Left cardiac atrium (tissue), 4 donors: ENCODE data around the gene CAPN9. TPM values are rescaled to one million over a fixed set of nuclear protein-coding genes. Genes with fewer than 3 reads are reported as not detected.
A peak's percentile ranks its signal among the peaks of the same experiment; 100 is the strongest.
"Not testable (repeated sequence)": the region's sequence is repeated elsewhere in the genome, so short reads cannot be mapped to it uniquely, and the experiment has no call there.

Experiments used
- ATAC-seq, 2 donors: fragments of 200-7000 bp; cut with Tn5 transposase; one replicate each; pipeline ENCODE4 v1.9.1; 2020; ENCODE audit warnings: mild to moderate bottlenecking in 2 of 2, moderate library complexity in 2 of 2
- DNase-seq: peaks from one replicate; pipeline ENCODE4 v3.0.0-alpha.2; 2020
- intact Hi-C, 2 donors: fragments of 100-400 bp; cut with DNase I; formaldehyde crosslinking; loops; one replicate each; pipeline versions ENCODE4 v1.14.1 to v1.15.1; 2022 to 2023
- total RNA-seq, 2 donors: library from RNA; stranded (reverse); fragmentation: NEBNext Ultra II Directional; extraction: Animal tissue kit (Norgen Biotek cat#: 25700); gene quantifications; one replicate each; pipeline ENCODE4 v1.2.1, GENCODE V29; 2021
- donor health status: DM: no; HTN: yes; CAD: no.
- donor health status: DM: no; HTN: yes; CAD: no; lungs with severe emphysema.
- donor health status: DM: yes; HTN: yes; CAD: no.
- donor health status: Dilated cardiomyopathy.

The CAPN9 gene
- total RNA-seq, 2 donors from 2014 or later = 0.18 to 0.24 TPM

- DNase-seq = no peak
- ATAC-seq = no peak
- intact Hi-C loops = no loop called here
Observed at GRCh38 chr1:230709619-230710542, 37.3 kb upstream of the CAPN9 start.

- intact Hi-C loops = no loop called here
- ATAC-seq = no peak
- DNase-seq = no peak
Observed at GRCh38 chr1:230710543-230710904, 36.7 kb upstream of the CAPN9 start.

- DNase-seq = no peak
Observed at GRCh38 chr1:230711245-230711644, 35.9 kb upstream of the CAPN9 start.

GRCh38 chr1:230712470-230712942, 34.7 kb upstream of the CAPN9 start:
- intact Hi-C loops = loop anchor here in 1 of 2 donors (2.0 kb wide), 1 partner anchor 60 kb away; no protein-coding TSS in a partner anchor

More at GRCh38 chr1:230711245-230711644, 35.9 kb upstream of the CAPN9 start:
- no peak for ATAC-seq
- intact Hi-C loops = no loop called here

GRCh38 chr1:230713138-230713537, 34.0 kb upstream of the CAPN9 start:
- ATAC-seq (no peak), DNase-seq (no peak)
- intact Hi-C loops = loop anchor here in 1 of 2 donors (2.0 kb wide), 1 partner anchor 60 kb away; no protein-coding TSS in a partner anchor

More at GRCh38 chr1:230712470-230712942, 34.7 kb upstream of the CAPN9 start:
- ATAC-seq = no peak
- DNase-seq = no peak

- DNase-seq (no peak), ATAC-seq (peak in 1 of 2 donors; percentile 15)
- intact Hi-C loops = loop anchor here in 1 of 2 donors (2.0 kb wide), 1 partner anchor 59 kb away; no protein-coding TSS in a partner anchor
Observed at GRCh38 chr1:230713547-230713914, 33.7 kb upstream of the CAPN9 start.

- ATAC-seq = peak; percentile 94 to 95
- intact Hi-C loops = loop anchor here in 1 of 2 donors (2.0 kb wide), 1 partner anchor 59 kb away; no protein-coding TSS in a partner anchor
- peak; percentile 79 for DNase-seq
Observed at GRCh38 chr1:230713915-230714764, 33.0 kb upstream of the CAPN9 start, which contains the start of gene AGT. AGT (minus strand) TSS chr1:230714122; CDS start chr1:230710823, 3,299 bp downstream.

- intact Hi-C loops = no loop called here
- no peak for ATAC-seq
- no peak for DNase-seq
Observed at GRCh38 chr1:230715510-230715909, 31.7 kb upstream of the CAPN9 start.

GRCh38 chr1:230716453-230716852, 30.7 kb upstream of the CAPN9 start:
- DNase-seq, intact Hi-C loops, ATAC-seq: not testable (repeated sequence)

GRCh38 chr1:230717251-230717650, 29.9 kb upstream of the CAPN9 start:
- intact Hi-C loops = no loop called here
- no peak for DNase-seq
- no peak for ATAC-seq

GRCh38 chr1:230721849-230722522, 25.2 kb upstream of the CAPN9 start:
- ATAC-seq, intact Hi-C loops, DNase-seq: not testable (repeated sequence)

- peak; percentile 60 to 84 for ATAC-seq
- intact Hi-C loops = no loop called here
- DNase-seq = no peak
Observed at GRCh38 chr1:230725256-230726012, 21.8 kb upstream of the CAPN9 start.

- ATAC-seq (peak; percentile 42 to 63), DNase-seq (no peak)
- intact Hi-C loops = no loop called here
Observed at GRCh38 chr1:230728710-230729392, 18.3 kb upstream of the CAPN9 start.

- intact Hi-C loops = no loop called here
- DNase-seq = no peak
- peak; percentile 45 to 63 for ATAC-seq
Observed at GRCh38 chr1:230730977-230731376, 16.2 kb upstream of the CAPN9 start.

- ATAC-seq = no peak
- no peak for DNase-seq
- intact Hi-C loops = no loop called here
Observed at GRCh38 chr1:230735447-230735846, 11.7 kb upstream of the CAPN9 start.

GRCh38 chr1:230737622-230738262, 9.4 kb upstream of the CAPN9 start:
- intact Hi-C loops = no loop called here
- ATAC-seq = no peak
- DNase-seq = no peak
